Measurements from ENCODE around the gene VPS8.

DNA sequence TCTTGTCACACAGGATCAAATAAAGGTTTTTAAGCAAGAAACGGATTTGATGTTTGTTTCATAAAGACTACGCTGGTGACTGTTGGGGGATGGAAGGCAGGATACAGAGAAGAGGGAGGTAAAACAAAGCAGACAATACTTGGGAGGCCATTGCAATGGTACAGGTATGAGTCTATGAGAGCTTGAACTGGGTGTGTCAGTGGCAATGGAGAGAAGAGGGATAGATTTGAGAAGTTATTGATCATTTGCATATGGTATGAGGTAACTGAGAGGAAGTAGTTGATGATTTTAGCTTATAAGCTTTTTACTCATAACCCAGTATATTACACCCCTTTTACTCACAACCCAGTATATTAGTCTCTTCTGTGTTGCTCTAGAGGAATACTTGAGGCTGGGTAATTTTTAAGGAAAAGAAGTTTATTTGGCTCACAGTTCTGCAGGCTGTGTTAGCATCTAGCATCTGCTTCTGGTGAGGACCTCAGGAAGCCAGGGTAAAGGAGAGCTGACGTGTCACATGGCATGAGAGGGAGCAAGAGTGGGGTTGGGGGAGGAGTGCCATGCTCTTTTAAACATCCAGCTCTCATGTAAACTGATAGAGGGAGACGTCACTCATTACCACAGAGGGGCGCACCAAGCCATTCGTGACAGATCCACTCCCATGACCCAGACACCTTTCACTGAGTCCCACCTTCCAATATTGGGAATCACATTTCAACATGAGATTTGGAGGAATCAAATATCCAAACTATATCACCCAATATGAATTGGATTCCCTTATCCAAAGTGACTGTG, 153.9 kb downstream of the VPS8 start:
- TF ChIP-seq, protein P1, sequence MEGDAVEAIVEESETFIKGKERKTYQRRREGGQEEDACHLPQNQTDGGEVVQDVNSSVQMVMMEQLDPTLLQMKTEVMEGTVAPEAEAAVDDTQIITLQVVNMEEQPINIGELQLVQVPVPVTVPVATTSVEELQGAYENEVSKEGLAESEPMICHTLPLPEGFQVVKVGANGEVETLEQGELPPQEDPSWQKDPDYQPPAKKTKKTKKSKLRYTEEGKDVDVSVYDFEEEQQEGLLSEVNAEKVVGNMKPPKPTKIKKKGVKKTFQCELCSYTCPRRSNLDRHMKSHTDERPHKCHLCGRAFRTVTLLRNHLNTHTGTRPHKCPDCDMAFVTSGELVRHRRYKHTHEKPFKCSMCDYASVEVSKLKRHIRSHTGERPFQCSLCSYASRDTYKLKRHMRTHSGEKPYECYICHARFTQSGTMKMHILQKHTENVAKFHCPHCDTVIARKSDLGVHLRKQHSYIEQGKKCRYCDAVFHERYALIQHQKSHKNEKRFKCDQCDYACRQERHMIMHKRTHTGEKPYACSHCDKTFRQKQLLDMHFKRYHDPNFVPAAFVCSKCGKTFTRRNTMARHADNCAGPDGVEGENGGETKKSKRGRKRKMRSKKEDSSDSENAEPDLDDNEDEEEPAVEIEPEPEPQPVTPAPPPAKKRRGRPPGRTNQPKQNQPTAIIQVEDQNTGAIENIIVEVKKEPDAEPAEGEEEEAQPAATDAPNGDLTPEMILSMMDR (IDR thresholded peaks at IDR 0.05), result no peak
- no peak for TF ChIP-seq POLR2A (IDR thresholded peaks at IDR 0.05)

All from esophagus squamous epithelium (tissue), 4 donors.